Spleen (tissue), 7 donors: ENCODE measurements around the gene KTN1.

ENCODE experiments used
- CTCF ChIP-seq, 11 experiments: fragments of 200-600 bp in 7 of 11; fragments of 450-650 bp in 4 of 11; sonication (generic) in 4 of 11; IDR thresholded peaks in 8 of 11; conservative IDR thresholded peaks in 3 of 11; 1 replicate in 7 of 11; 2 replicates in 4 of 11; pipeline versions ENCODE4 v1.4.0 to v1.8.0; 2016 to 2021; ENCODE audit warnings: antibody characterized with exemption in 11 of 11, inconsistent platforms in 4 of 11, mild to moderate bottlenecking in 1 of 11
- POLR2A ChIP-seq, 3 donors: fragments of 450-650 bp; IDR thresholded peaks; one replicate each; pipeline ENCODE4 v1.5.1; 2017; ENCODE audit warnings: antibody characterized with exemption in 3 of 3, mild to moderate bottlenecking in 1 of 3
- POLR2AphosphoS5 ChIP-seq, 3 donors: sonication (generic); formaldehyde crosslinking; IDR thresholded peaks; one replicate each; pipeline ENCODE4 v1.5.1; 2017; ENCODE audit warnings: antibody characterized with exemption in 3 of 3
- donor health status: DM: no; HTN: no; CAD: no; lungs with moderate emphysema.
- donor health status: DM: no; HTN: no; CAD: no.
- donor health status: DM: no; HTN: no; CAD: no.

- no peak for TF ChIP-seq POLR2A (IDR thresholded peaks at IDR 0.05)
- no peak for TF ChIP-seq CTCF (IDR thresholded peaks at IDR 0.05 in 8 of 11, conservative IDR thresholded peaks at IDR 0.05 in 3 of 11)
- no peak for TF ChIP-seq POLR2AphosphoS5 (IDR thresholded peaks at IDR 0.05)
Observed at GRCh38 chr14:55720796-55721195, 140.8 kb downstream of the KTN1 start.
